SK-N-SH (cell line): ENCODE measurements around the gene RFC4. TPM values are rescaled to one million over a fixed set of nuclear protein-coding genes. Genes with fewer than 3 reads are reported as not detected.

Source experiments
- CTCF ChIA-PET: fragments of 300-600, 350-600 bp; formaldehyde crosslinking; extraction: SDS; loops from one replicate; lab custom pipeline; 2021; lab: Yijun Ruan, JAX
- POLR2A ChIA-PET: fragments of 350-600 bp; sonication (Branson Sonifier 250); formaldehyde crosslinking; extraction: SDS; loops from one replicate; lab custom pipeline; 2020; ENCODE audit warnings: antibody characterized with exemption, inconsistent platforms; lab: Yijun Ruan, JAX
- DNase-seq: peaks from one replicate; pipeline ENCODE4 v3.0.0; 2012
- H2AFZ ChIP-seq: fragments of 200-600 bp; sonication (generic); 2 replicates; pipeline ENCODE4 v1.8.1; 2016; ENCODE audit warnings: antibody characterized with exemption, mild to moderate bottlenecking, low read depth
- H3F3A ChIP-seq: fragments of 200-600 bp; sonication (generic); replicated peaks from 2 replicates; pipeline ENCODE3; 2016; ENCODE audit warnings: antibody characterized with exemption, mild to moderate bottlenecking; ENCODE audit not compliant: insufficient read depth
- H3K27ac ChIP-seq, 2 experiments: fragments of 200-500 bp in 1 of 2; fragments of 200-600 bp in 1 of 2; sonication (Bioruptor generic) in 1 of 2; sonication (generic), shearing (Covaris generic) in 1 of 2; 2 replicates each; pipeline versions ENCODE4 v1.5.1 to v1.6.1; 2014 to 2016; ENCODE audit warnings: low read depth in 2 of 2, inconsistent platforms in 1 of 2, low read length in 1 of 2, mild to moderate bottlenecking in 1 of 2, mixed read lengths in 1 of 2
- H3K27me3 ChIP-seq: fragments of 200-600 bp; sonication (generic), shearing (Covaris generic); 2 replicates; pipeline ENCODE4 v1.6.1; 2016; ENCODE audit warnings: mixed run types; ENCODE audit not compliant: insufficient read depth
- H3K36me3 ChIP-seq, 2 experiments: fragments of 200-500 bp in 1 of 2; fragments of 200-600 bp in 1 of 2; sonication (Bioruptor generic) in 1 of 2; sonication (generic) in 1 of 2; replicated peaks in 1 of 2; 2 replicates each; pipeline versions ENCODE3 to v1.5.1; 2014 to 2016; ENCODE audit warnings: low read length in 1 of 2, mild to moderate bottlenecking in 1 of 2; ENCODE audit not compliant: insufficient read depth in 2 of 2, control insufficient read depth in 1 of 2
- H3K4me1 ChIP-seq, 2 experiments: fragments of 200-500 bp in 1 of 2; fragments of 200-600 bp in 1 of 2; sonication (Bioruptor generic) in 1 of 2; sonication (generic), shearing (Covaris generic) in 1 of 2; 2 replicates each; pipeline versions ENCODE4 v1.5.1 to v1.6.1; 2014 to 2016; ENCODE audit warnings: low read depth in 1 of 2, low read length in 1 of 2, mixed run types in 1 of 2; ENCODE audit not compliant: insufficient read depth in 2 of 2, control insufficient read depth in 1 of 2
- H3K4me2 ChIP-seq: fragments of 200-600 bp; sonication (generic), shearing (Covaris generic); 2 replicates; pipeline ENCODE4 v1.6.1; 2017; ENCODE audit warnings: mixed run types
- H3K4me3 ChIP-seq, 2 experiments: fragments of 200-500 bp in 1 of 2; fragments of 200-600 bp in 1 of 2; sonication (Bioruptor generic) in 1 of 2; sonication (generic), shearing (Covaris generic) in 1 of 2; 2 replicates each; pipeline versions ENCODE4 v1.5.1 to v1.8.1; 2014 to 2016; ENCODE audit warnings: low read depth in 2 of 2, inconsistent platforms in 1 of 2, low read length in 1 of 2, mild to moderate bottlenecking in 1 of 2, mixed read lengths in 1 of 2, moderate library complexity in 1 of 2
- H3K79me2 ChIP-seq: fragments of 200-600 bp; sonication (generic); 2 replicates; pipeline ENCODE4 v1.8.1; 2017; ENCODE audit warnings: mild to moderate bottlenecking; ENCODE audit not compliant: insufficient read depth
- H3K9ac ChIP-seq: fragments of 200-600 bp; sonication (generic); 2 replicates; pipeline ENCODE4 v1.6.1; 2017; ENCODE audit warnings: mixed run types
- H3K9me2 ChIP-seq: fragments of 200-600 bp; sonication (generic); 2 replicates; pipeline ENCODE4 v1.6.1; 2017; ENCODE audit warnings: mixed run types
- H3K9me3 ChIP-seq: fragments of 200-600 bp; sonication (generic); 2 replicates; pipeline ENCODE4 v1.6.1; 2017; ENCODE audit warnings: mixed run types, mild to moderate bottlenecking, moderate library complexity
- H4K20me1 ChIP-seq: fragments of 200-600 bp; sonication (generic); 2 replicates; pipeline ENCODE4 v1.6.1; 2017; ENCODE audit warnings: mild to moderate bottlenecking, mixed run types; ENCODE audit not compliant: insufficient read depth
- CHD2 ChIP-seq: fragments of 150-350 bp; IDR thresholded peaks from 2 replicates; pipeline ENCODE4 v1.6.1; 2018; ENCODE audit warnings: low read length; ENCODE audit not compliant: partially characterized antibody
- FOSL2 ChIP-seq: IDR thresholded peaks from 2 replicates; pipeline ENCODE4 v1.4.0; 2012; ENCODE audit warnings: low read depth, mild to moderate bottlenecking, moderate library complexity, borderline replicate concordance
- GABPA ChIP-seq: IDR thresholded peaks from 2 replicates; pipeline ENCODE4 v1.4.0; 2012; ENCODE audit warnings: low read depth, mild to moderate bottlenecking
- GATA2 ChIP-seq: sonication (generic); formaldehyde crosslinking; IDR thresholded peaks from 2 replicates; pipeline ENCODE4 v1.5.0; 2020; ENCODE audit warnings: mild to moderate bottlenecking, missing genetic modification reagents
- IRF3 ChIP-seq: fragments of 150-350 bp; IDR thresholded peaks from 2 replicates; pipeline ENCODE4 v1.6.1; 2016; ENCODE audit warnings: mild to moderate bottlenecking, low read depth, low read length
- MEF2A ChIP-seq: IDR thresholded peaks from 2 replicates; pipeline ENCODE4 v1.4.0; 2012; ENCODE audit warnings: low read depth, borderline replicate concordance
- MXI1 ChIP-seq: IDR thresholded peaks from 2 replicates; pipeline ENCODE4 v1.6.1; 2012; ENCODE audit warnings: mild to moderate bottlenecking, low read depth, low read length, improper control_type of control experiment
- POLR2AphosphoS5 ChIP-seq: IDR thresholded peaks from 2 replicates; pipeline ENCODE4 v1.6.1; 2012; ENCODE audit warnings: low read depth, low read length
- RXRA ChIP-seq: IDR thresholded peaks from 2 replicates; pipeline ENCODE4 v1.4.0; 2012; ENCODE audit warnings: low read depth, mild to moderate bottlenecking, borderline replicate concordance
- SIN3A ChIP-seq: IDR thresholded peaks from 2 replicates; pipeline ENCODE4 v1.6.1; 2012; ENCODE audit warnings: low read depth, mild to moderate bottlenecking, low read length, moderate library complexity, borderline replicate concordance
- SMC3 ChIP-seq: IDR thresholded peaks from 2 replicates; pipeline ENCODE4 v1.6.1; 2012; ENCODE audit warnings: low read depth, low read length, improper control_type of control experiment
- TCF12 ChIP-seq: IDR thresholded peaks from 2 replicates; pipeline ENCODE4 v1.4.0; 2012
- TEAD4 ChIP-seq: IDR thresholded peaks from 2 replicates; pipeline ENCODE4 v1.4.0; 2012; ENCODE audit warnings: mild to moderate bottlenecking, borderline replicate concordance; ENCODE audit not compliant: insufficient read depth
- USF1 ChIP-seq: IDR thresholded peaks from 2 replicates; pipeline ENCODE4 v1.4.0; 2012; ENCODE audit warnings: low read depth, borderline replicate concordance
- YY1 ChIP-seq: IDR thresholded peaks from 2 replicates; pipeline ENCODE4 v1.4.0; 2012; ENCODE audit warnings: low read depth, mild to moderate bottlenecking
- WGBS: methylation state at CpG from one replicate; pipeline ENCODE4 v1.1.6; 2017; ENCODE audit warnings: low lambda C conversion rate; 5-methylcytosine and 5-hydroxymethylcytosine counted together
- polyA plus RNA-seq, 3 experiments: library from polyadenylated mRNA; depleted of rRNA; stranded (reverse); fragments of >200 nt; gene quantifications; 2 replicates each; pipeline ENCODE4 v1.2.3, GENCODE V29; 2012

The RFC4 gene
- polyA plus RNA-seq, 1 of the 3 experiments (the other 2 are of a cell fraction) = 13.1 TPM

GRCh38 chr3:186790261-186790981 is 15.9 kb downstream of the RFC4 start (continued):
- no peak for TF ChIP-seq RXRA
- TF ChIP-seq YY1 = no peak
- no peak for TF ChIP-seq MEF2A
- TF ChIP-seq CHD2 = no peak
- 0 out of 2 replicates have a peak, but pooled peaks have one; percentile 22 for TF ChIP-seq GABPA
- no peak for TF ChIP-seq TEAD4

- no peak overlapping the region for H3K4me2 ChIP-seq
Measured at GRCh38 chr3:186789554-186790260, 16.6 kb downstream of the RFC4 start.

More at GRCh38 chr3:186789554-186790260, 16.6 kb downstream of the RFC4 start:
- Histone ChIP-seq H3K9me3 (no peaks in the 10 kb centered on the region), H3K27me3 (no peaks in the 10 kb centered on the region), H3F3A (peaks cover 80% of the 10 kb centered on the region), H3K9ac (no peak overlapping the region), H4K20me1 (peaks cover 61% of the 10 kb centered on the region), H3K4me1 (peaks cover 24 to 29% of the 10 kb centered on the region in 2 experiments; a peak in 3 of 4 replicates), H3K36me3 (peaks cover 76 to 78% of the 10 kb centered on the region in 2 experiments), H3K4me3 (no peak overlapping the region), H2AFZ (no peak overlapping the region), H3K79me2 (peaks cover 40% of the 10 kb centered on the region), H3K9me2 (no peaks in the 10 kb centered on the region), H3K27ac (peak overlapping the region in 1 of 2 experiments; percentile 30; a peak in 1 of 4 replicates)
- DNase-seq = no peak
- TF ChIP-seq TCF12 (no peak), IRF3 (no peak), MXI1 (no peak), GATA2 (CRISPR knock-in tag) (no peak), USF1 (no peak), SMC3 (no peak), POLR2AphosphoS5 (no peak), FOSL2 (no peak), SIN3A (no peak)
- CTCF ChIA-PET = interaction anchor here (1.6 kb wide), 1 partner anchor 175 kb away, joined by 5 read pairs; no protein-coding TSS in a partner anchor
- POLR2A ChIA-PET = no interaction called here
- WGBS = 63% methylated on average over 4 of the region's 4 CpGs
